ENCODE data around the gene CNTNAP2. TPM values are rescaled to one million over a fixed set of nuclear protein-coding genes. Genes with fewer than 3 reads are reported as not detected.

The CNTNAP2 gene
- total and polyA plus RNA-seq, 2 of the 4 experiments (the other 2 are of a cell fraction) = not detected

- CTCF ChIA-PET = no interaction called here
- H3K4me2 ChIP-seq (ENCODE audit: low read depth, low read length) = no peak overlapping the region
- intact Hi-C loops (cut with micrococcal nuclease) = no loop called here
Measured at GRCh38 chr7:146636581-146636980, 520.0 kb downstream of the CNTNAP2 start.

More at GRCh38 chr7:146636581-146636980, 520.0 kb downstream of the CNTNAP2 start:
- in situ Hi-C loops (cut with MboI; ENCODE audit: low sequenced_read_pairs) = no loop called here
- Histone ChIP-seq H3K36me3 (ENCODE audit: control insufficient read depth, insufficient read depth, low read length) (no peaks in the 10 kb centered on the region), H2AFZ (replicated peaks; ENCODE audit: low read length, poor library complexity) (no peak overlapping the region), H3K27me3 (ENCODE audit: control insufficient read depth, insufficient read depth, low read length) (no peaks in the 10 kb centered on the region), H3K4ac (ENCODE audit: low read depth, low read length) (no peak overlapping the region), H3K9ac (ENCODE audit: low read depth, low read length) (no peak overlapping the region), H3K9me1 (ENCODE audit: insufficient read depth, low read length) (no peaks in the 10 kb centered on the region), H3K56ac (ENCODE audit: extremely low read depth, insufficient read depth, low read length) (no peak overlapping the region), H2AK9ac (replicated peaks; ENCODE audit: low read depth, low read length, poor library complexity) (no peak overlapping the region), H3K14ac (replicated peaks; ENCODE audit: low read depth, low read length) (no peak overlapping the region), H3K23ac (ENCODE audit: low read depth, low read length) (no peak overlapping the region), H4K5ac (ENCODE audit: low read depth, low read length) (no peak overlapping the region), H3K18ac (ENCODE audit: low read depth, low read length) (no peak overlapping the region), H4K91ac (ENCODE audit: insufficient read depth, low read depth, low read length) (no peak overlapping the region), H4K20me1 (ENCODE audit: insufficient read depth, low read length) (no peaks in the 10 kb centered on the region), H2BK5ac (ENCODE audit: low read depth, low read length, poor library complexity, severe bottlenecking) (no peak overlapping the region), H2AK5ac (ENCODE audit: low read depth, low read length) (no peak overlapping the region), H2BK20ac (ENCODE audit: low read depth, low read length) (no peak overlapping the region), H4K8ac (ENCODE audit: low read depth in 2 of 2, low read length in 2 of 2) (no peak overlapping the region), H3K4me3 (ENCODE audit: insufficient read depth, low read depth, low read length) (no peak overlapping the region), H2BK15ac (ENCODE audit: low read depth, low read length) (no peak overlapping the region), H3K79me1 (ENCODE audit: low read depth in 1 of 2, low read length in 2 of 2) (no peaks in the 10 kb centered on the region), H2BK120ac (ENCODE audit: low read depth, low read length) (no peak overlapping the region), H3K27ac (ENCODE audit: insufficient read depth, low read length) (no peak overlapping the region), H3K9me3 (ENCODE audit: control insufficient read depth, insufficient read depth, low read length) (0 out of 2 replicates have a peak, but pooled peaks cover 2% of the 10 kb centered on the region), H3K4me1 (ENCODE audit: control insufficient read depth, insufficient read depth, low read length) (no peaks in the 10 kb centered on the region)
- WGBS, 2 experiments (ENCODE audit: extremely low coverage in 2 of 2, insufficient read length in 1 of 2) = no CpG with 5 or more reads among the region's 4 CpGs
- dilution Hi-C loops (cut with HindIII; ENCODE audit: low sequenced_read_pairs, unreplicated experiment) = no loop called here
- ATAC-seq (ENCODE audit: low read depth) = no peak
- POLR2A ChIA-PET (ENCODE audit: unreplicated experiment) = no interaction called here
- DNase-seq = no peak
- BruUV-seq (replicated peaks) = no TSS peak
- TF ChIP-seq MAFK (IDR thresholded peaks at IDR 0.05; ENCODE audit: low read depth, low read length) (no peak), NFE2L2 (IDR thresholded peaks at IDR 0.05; ENCODE audit: low read depth, low read length) (no peak), FOS (IDR thresholded peaks at IDR 0.05; ENCODE audit: low read depth, low read length) (no peak), MXI1 (IDR thresholded peaks at IDR 0.05; ENCODE audit: borderline replicate concordance, low read depth, low read length) (no peak), RAD21 (IDR thresholded peaks at IDR 0.05; ENCODE audit: low read length) (no peak), SMC3 (IDR thresholded peaks at IDR 0.05; ENCODE audit: low read depth, low read length) (no peak), CTCF (conservative IDR thresholded peaks at IDR 0.05; ENCODE audit: low read depth, low read length) (no peak), USF2 (IDR thresholded peaks at IDR 0.05; ENCODE audit: low read depth, low read length) (no peak), CEBPB (IDR thresholded peaks at IDR 0.05; ENCODE audit: low read depth, low read length) (no peak), POLR2A (IDR thresholded peaks at IDR 0.05; ENCODE audit: low read depth, low read length) (no peak), RFX5 (IDR thresholded peaks at IDR 0.05; ENCODE audit: low read depth, low read length) (no peak), BHLHE40 (IDR thresholded peaks at IDR 0.05; ENCODE audit: low read depth, low read length) (no peak), ELK1 (IDR thresholded peaks at IDR 0.05; ENCODE audit: borderline replicate concordance, low read depth, low read length) (no peak), CHD1 (IDR thresholded peaks at IDR 0.05; ENCODE audit: low read depth, low read length) (no peak), MAZ (IDR thresholded peaks at IDR 0.05; ENCODE audit: borderline replicate concordance, low read depth, low read length) (no peak), RCOR1 (IDR thresholded peaks at IDR 0.05; ENCODE audit: insufficient replicate concordance, low read length) (no peak)
